Activated CD8-positive, alpha-beta memory T cell treated with anti-CD3 and anti-CD28 coated beads, Interleukin-2, amount 50 U/mL, for 48 hours (primary cell): ENCODE measurements around the gene SLC9A9.
"Not testable (repeated sequence)": the region's sequence is repeated elsewhere in the genome, so short reads cannot be mapped to it uniquely, and the experiment has no call there.

Source experiments
- DNase-seq: peaks from one replicate; pipeline ENCODE4 v3.0.0-alpha.2; 2020

Gene SLC9A9

GRCh38 chr3:143306407-143306806 is 541.9 kb downstream of the SLC9A9 start:
- DNase-seq = no peak

- DNase-seq = no peak
These were observed 545.6 kb downstream of the SLC9A9 start for GRCh38 chr3:143302638-143303171.

GRCh38 chr3:143301031-143301901 is 547.0 kb downstream of the SLC9A9 start:
- DNase-seq = no peak

- no peak for DNase-seq
These were observed 549.3 kb downstream of the SLC9A9 start for GRCh38 chr3:143298886-143299535.

GRCh38 chr3:143298380-143298779 is 549.9 kb downstream of the SLC9A9 start:
- DNase-seq = no peak

- no peak for DNase-seq
These were observed 552.8 kb downstream of the SLC9A9 start for GRCh38 chr3:143295201-143296080.

GRCh38 chr3:143294188-143294587 is 554.1 kb downstream of the SLC9A9 start:
- DNase-seq = no peak

GRCh38 chr3:143291836-143292447 is 556.3 kb downstream of the SLC9A9 start:
- no peak for DNase-seq

GRCh38 chr3:143288944-143289343 is 559.3 kb downstream of the SLC9A9 start:
- no peak for DNase-seq

- DNase-seq = no peak
These were observed 560.9 kb downstream of the SLC9A9 start for GRCh38 chr3:143287403-143287802.

- no peak for DNase-seq
These were observed 561.8 kb downstream of the SLC9A9 start for GRCh38 chr3:143286392-143287010.

GRCh38 chr3:143283432-143284128 is 564.7 kb downstream of the SLC9A9 start:
- DNase-seq = no peak

- DNase-seq = no peak
These were observed 567.3 kb downstream of the SLC9A9 start for GRCh38 chr3:143280984-143281383.

GRCh38 chr3:143279567-143279966 is 568.7 kb downstream of the SLC9A9 start:
- DNase-seq = not testable (repeated sequence)

GRCh38 chr3:143278721-143279120 is 569.5 kb downstream of the SLC9A9 start:
- DNase-seq = no peak

GRCh38 chr3:143277531-143277930 is 570.7 kb downstream of the SLC9A9 start:
- DNase-seq = no peak

- DNase-seq = no peak
These were observed 571.7 kb downstream of the SLC9A9 start for GRCh38 chr3:143276592-143276991.

- DNase-seq = no peak
These were observed 574.1 kb downstream of the SLC9A9 start for GRCh38 chr3:143273975-143274690.

- no peak for DNase-seq
These were observed 577.1 kb downstream of the SLC9A9 start for GRCh38 chr3:143271136-143271535.

GRCh38 chr3:143269741-143270140 is 578.5 kb downstream of the SLC9A9 start:
- no peak for DNase-seq

- no peak for DNase-seq
These were observed 580.3 kb downstream of the SLC9A9 start for GRCh38 chr3:143267989-143268388.
